Suppressor macrophage treated with lipopolysaccharide for 4 hours (primary cell): ENCODE data around the gene PDIA6.

Source experiments
- DNase-seq: peaks from one replicate; pipeline ENCODE4 v3.0.0-alpha.2; 2020

The PDIA6 gene

DNA sequence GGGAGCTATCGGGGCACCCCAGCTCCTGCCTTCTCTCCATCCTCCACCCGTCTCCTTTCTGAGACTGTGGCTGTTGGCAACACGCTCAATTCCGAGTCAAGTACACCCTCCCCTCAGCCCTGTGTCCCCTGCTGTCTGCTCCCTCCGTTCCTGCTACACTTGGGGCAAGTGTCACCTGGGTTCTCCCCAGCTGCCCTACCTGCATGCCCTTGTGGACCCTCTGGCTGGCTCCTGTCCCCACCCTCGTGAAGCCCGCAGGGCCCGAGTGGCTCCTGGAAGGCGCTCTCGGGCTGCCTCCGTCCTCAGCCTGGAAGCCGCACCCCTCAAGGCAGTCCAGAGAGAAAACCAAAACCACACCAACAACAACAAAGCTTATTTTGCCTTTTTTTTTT is 33.9 kb downstream of the PDIA6 start:
- no peak for DNase-seq

- DNase-seq: no peak
Measured at GRCh38 chr2:10777842-10778723, 34.5 kb downstream of the PDIA6 start.

DNA sequence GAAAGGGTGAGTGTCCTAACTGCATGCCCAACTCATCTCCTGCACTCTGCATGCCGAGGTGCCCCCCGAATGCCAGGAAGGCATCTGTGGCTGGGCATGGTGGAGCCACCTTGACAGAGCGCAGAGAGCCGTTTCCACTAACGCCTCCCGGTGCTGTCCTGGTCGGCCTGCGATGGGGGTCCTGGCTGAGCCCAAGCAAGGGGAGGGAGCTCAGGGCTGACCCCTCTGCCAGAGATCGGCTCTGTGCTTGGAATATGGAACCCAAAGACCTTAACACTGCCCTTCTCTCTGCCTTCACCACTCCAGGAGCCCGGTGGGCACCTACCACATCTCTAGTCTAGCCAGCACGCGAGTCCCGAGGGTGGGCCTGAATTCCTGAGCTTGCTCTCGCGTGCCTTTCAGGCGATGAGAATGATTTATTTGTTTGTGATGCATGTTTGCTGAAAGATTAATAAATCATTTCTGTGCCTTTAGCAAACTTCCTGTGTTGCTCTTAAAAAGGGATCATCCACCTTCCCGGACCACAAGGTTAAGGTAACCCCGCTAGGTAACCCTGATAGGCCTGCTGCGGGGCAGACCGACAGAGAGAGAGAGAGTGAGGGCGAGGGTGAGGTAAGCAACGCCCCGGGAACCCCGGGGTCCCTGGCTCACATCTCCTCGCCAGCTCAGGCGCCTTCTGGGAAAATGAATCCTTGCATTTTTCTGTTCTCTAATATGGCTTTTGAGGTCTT is 35.3 kb downstream of the PDIA6 start:
- no peak for DNase-seq

- DNase-seq: no peak
Measured at GRCh38 chr2:10776231-10776977, 36.2 kb downstream of the PDIA6 start.

GRCh38 chr2:10775831-10776230 is 36.8 kb downstream of the PDIA6 start:
- DNase-seq: no peak

- DNase-seq: no peak
Measured at GRCh38 chr2:10775021-10775780, 37.4 kb downstream of the PDIA6 start.

GRCh38 chr2:10774394-10774793 is 38.2 kb downstream of the PDIA6 start:
- DNase-seq: no peak

DNA sequence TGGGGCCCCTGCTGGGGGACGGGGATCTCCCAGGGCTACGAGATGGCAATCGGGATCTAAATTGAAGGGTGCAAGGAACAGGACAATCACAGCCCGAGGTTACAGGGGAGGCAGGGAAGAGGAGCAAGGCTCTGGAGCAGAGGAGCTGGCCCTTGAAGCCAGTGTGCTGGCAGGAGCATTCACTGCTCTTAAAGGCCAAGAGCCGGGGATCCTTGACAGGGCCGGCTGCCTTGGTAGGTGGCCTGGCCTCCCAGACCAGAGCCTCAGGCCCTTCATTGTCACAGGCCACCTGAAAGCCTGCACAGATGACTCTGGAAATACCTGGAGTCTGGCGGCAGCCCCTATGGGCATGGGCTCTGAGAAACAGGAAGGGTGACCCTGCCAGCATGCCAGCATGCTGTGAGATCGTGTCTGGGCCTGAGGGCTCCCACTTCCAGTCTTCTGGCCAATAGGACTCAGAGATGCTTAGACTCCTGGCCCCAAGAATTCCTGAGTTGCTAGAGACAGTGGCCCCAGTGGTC is 38.7 kb downstream of the PDIA6 start:
- DNase-seq: no peak

- DNase-seq: no peak
Measured at GRCh38 chr2:10772868-10773215, 39.7 kb downstream of the PDIA6 start.

DNA sequence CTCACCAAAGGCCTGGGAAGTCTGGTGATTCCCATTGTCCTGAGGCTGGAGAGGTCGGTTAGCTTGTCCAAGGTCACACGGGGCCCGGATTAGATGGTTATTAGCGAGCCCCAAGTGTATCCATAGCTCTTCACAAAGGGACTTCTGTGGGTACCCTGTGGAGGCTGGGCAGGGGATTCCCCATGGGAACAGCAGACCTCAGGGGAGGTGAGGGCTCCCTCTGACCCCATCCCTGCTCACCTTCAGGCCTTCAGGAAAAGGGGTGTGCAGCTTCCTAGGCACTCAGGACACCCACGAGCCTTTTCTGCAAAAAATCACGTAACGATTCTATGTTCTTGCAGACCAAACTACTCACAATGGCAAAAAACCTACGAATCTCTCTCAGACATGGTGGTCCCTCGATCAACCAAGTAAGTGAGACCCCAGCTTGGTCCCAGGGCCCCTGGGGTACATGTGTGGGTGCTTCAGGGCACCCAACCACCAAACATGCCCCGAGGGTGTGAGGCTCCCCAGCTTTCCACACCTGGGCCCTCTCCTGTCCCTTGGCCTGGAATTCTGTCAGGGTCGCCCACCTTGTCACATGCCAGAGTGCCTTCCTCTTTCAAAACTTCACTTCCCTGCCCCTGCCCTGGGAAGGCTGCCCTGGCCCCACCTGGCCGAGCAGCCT is 40.3 kb downstream of the PDIA6 start:
- no peak for DNase-seq

- DNase-seq: no peak
Measured at GRCh38 chr2:10771786-10772185, 40.8 kb downstream of the PDIA6 start.

GRCh38 chr2:10770956-10771750 is 41.4 kb downstream of the PDIA6 start:
- no peak for DNase-seq

DNA sequence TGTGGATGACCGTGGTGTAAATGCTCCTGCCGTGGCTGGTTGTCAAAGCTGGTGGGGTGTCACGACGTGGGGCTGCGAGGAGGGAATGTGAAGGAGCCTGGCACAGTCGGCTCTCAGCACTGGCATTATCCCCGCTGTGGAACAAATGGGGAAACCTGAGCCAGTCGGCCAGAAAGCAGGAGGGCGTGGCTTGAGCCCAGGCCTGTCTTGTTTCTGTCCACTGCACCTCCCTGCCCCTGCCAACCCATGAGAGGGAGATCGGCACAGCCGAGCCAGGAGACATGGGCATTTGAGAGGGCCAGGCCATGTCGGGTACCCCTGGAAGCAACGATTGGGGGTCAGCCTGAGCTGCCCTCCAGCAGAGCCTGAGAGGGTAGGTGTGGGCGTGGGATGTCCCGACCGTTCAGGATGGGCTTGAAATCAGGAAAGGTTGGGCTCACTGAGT is 44.5 kb downstream of the PDIA6 start:
- DNase-seq: no peak

DNA sequence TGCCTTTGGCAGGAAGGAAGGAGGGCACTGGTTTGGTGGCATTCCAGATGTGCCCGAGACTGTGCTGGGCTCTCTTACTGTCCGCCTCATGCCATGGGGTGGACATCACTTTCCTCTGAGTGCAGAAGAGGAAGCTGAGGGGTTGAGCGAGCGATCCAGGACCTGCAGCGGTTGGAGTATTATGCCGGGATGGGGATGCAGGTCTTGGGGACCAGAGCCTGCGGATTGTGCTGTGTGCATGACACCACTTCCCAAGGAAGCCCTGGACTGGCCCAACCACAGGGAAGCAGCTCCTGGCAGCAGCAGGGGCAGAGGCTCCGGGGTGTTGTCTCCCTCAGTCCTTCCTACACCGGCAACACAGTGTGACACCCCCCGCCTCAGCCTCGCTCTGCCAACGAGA is 46.7 kb downstream of the PDIA6 start:
- DNase-seq: no peak

DNA sequence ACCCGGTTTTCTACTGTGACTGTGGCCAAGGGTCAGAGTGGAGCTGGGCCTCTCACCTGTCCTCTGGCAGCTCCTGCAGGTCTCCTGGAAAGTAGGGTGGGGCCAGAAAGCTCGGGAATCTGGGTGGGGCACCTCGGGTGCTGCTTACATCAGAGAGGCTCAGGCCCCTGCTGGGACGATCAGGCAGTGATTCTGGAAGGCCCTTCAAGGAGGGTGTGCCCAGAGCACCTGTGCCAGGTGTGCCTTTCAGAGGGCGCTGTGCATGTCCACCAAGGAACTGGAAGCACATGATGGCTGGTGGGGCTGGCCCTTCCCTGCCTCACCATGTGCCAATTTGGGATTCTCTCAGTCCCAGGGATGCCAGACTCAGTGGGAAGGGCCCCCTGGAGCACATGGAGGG is 47.1 kb downstream of the PDIA6 start:
- no peak for DNase-seq

DNA sequence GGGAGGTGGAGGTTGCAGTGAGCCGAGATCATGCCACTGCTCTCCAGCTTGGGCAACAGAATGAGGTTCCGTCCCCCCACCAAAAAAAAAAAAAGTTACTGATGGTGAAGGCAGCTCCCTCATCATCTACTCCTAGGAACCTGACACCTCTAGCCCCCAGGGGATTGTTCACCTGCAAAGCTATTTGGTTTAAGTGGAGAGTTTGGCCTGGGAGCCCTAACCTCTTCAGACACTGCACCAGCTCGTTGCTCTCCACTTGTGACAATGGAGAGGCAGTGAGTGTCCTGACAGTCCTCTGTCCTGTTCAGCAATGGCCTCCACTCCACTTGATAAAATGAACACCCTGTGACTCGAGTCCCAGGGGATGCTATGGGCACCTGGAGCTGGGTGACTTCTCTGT is 47.7 kb downstream of the PDIA6 start:
- DNase-seq: no peak

- no peak for DNase-seq
Measured at GRCh38 chr2:10764096-10764785, 48.3 kb downstream of the PDIA6 start.

- no peak for DNase-seq
Measured at GRCh38 chr2:10763461-10763800, 49.2 kb downstream of the PDIA6 start.

- no peak for DNase-seq
Measured at GRCh38 chr2:10762651-10763460, 49.7 kb downstream of the PDIA6 start.

GRCh38 chr2:10761591-10761990 is 51.0 kb downstream of the PDIA6 start:
- no peak for DNase-seq
